Uterus (tissue), 4 donors: Measurements from ENCODE around the gene ARHGAP45. TPM values are rescaled to one million over a fixed set of nuclear protein-coding genes. Genes with fewer than 3 reads are reported as not detected.

ENCODE experiments used
- DNase-seq, 2 donors: peaks; one replicate each; pipeline ENCODE4 v3.0.0-alpha.2; 2019 to 2020
- H3K27ac ChIP-seq, 2 donors: fragments of 200-600 bp; sonication (generic); 1 replicate in 1 of 2; 2 replicates in 1 of 2; pipeline ENCODE4 v1.5.1; 2016 to 2018
- H3K27me3 ChIP-seq, 2 donors: fragments of 200-600 bp; sonication (generic); one replicate each; pipeline ENCODE4 v1.5.1; 2018 to 2019; ENCODE audit warnings: control low read depth in 1 of 2
- H3K36me3 ChIP-seq, 2 donors: fragments of 200-600 bp; sonication (generic); one replicate each; pipeline ENCODE4 v1.5.1; 2019; ENCODE audit warnings: control low read depth in 1 of 2
- H3K4me1 ChIP-seq, 2 donors: fragments of 200-600 bp; sonication (generic); one replicate each; pipeline ENCODE4 v1.5.1; 2018 to 2019; ENCODE audit warnings: control low read depth in 1 of 2
- H3K4me3 ChIP-seq, 2 donors: fragments of 200-600 bp; sonication (generic); 1 replicate in 1 of 2; 2 replicates in 1 of 2; pipeline ENCODE4 v1.5.1; 2018 to 2019; ENCODE audit warnings: mild to moderate bottlenecking in 1 of 2
- H3K9me3 ChIP-seq, 2 donors: fragments of 200-600 bp; sonication (generic); one replicate each; pipeline ENCODE4 v1.5.1; 2019; ENCODE audit warnings: control low read depth in 1 of 2
- POLR2A ChIP-seq, 2 donors: fragments of 450-650 bp; IDR thresholded peaks; one replicate each; pipeline ENCODE4 v1.6.1; 2016; ENCODE audit warnings: antibody characterized with exemption in 2 of 2, mild to moderate bottlenecking in 1 of 2, moderate library complexity in 1 of 2
- intact Hi-C: fragments of 100-400 bp; cut with DNase I; formaldehyde crosslinking; loops from one replicate; pipeline ENCODE4 v1.15.1; 2023; ENCODE audit warnings: low total_unique reads
- total RNA-seq, 4 donors: library from RNA; depleted of rRNA in 3 of 4; stranded (reverse); fragments of >200 nt in 3 of 4; gene quantifications; one replicate each; pipeline versions ENCODE4 v1.1.0 to v1.2.4, GENCODE V29; 2014 to 2023
- TF ChIP-seq, protein P1 (sequence below), 4 experiments: fragments of 200-600 bp in 2 of 4; fragments of 450-650 bp in 2 of 4; sonication (generic) in 2 of 4; IDR thresholded peaks; one replicate each; pipeline ENCODE4 v1.5.1; 2016 to 2019; ENCODE audit warnings: antibody characterized with exemption in 4 of 4, mild to moderate bottlenecking in 2 of 4, moderate library complexity in 1 of 4
- donor health status: DM: yes; HTN: yes; CAD: no.

Gene ARHGAP45
- total RNA-seq, 4 donors from 2014 or later = 4.1 to 154 (median 8.6) TPM

DNA sequence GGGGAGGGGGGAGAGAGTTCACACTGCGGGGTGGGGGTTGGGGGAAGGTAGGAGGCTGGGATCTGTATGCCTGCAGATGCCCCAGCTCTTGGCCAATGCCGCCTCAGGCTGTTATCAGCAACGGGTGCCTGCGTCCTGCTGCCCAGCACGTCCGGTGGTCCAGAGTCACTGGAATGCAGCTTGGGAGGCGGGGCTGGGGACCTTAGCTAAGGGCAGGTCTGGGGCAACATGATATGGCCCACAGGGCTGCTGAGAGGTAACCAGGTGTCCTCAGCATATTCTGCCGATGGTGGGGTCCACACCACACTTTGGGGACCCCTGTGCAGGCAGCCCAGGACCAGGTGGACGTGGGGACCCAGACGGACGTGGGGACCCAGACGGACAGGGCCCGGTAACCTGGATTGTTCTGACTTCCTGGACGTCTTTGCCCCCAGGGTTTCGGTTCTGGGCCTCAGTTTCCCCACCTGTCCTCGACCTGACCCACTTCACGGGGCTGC, 668 bp upstream of the ARHGAP45 start:
- Histone ChIP-seq H3K4me1 (peaks cover 0 to 18% of the 10 kb centered on the region in 2 donors), H3K27me3 (peaks cover 21 to 50% of the 10 kb centered on the region in 2 donors), H3K9me3 (no peaks in the 10 kb centered on the region), H3K27ac (no peak overlapping the region), H3K36me3 (no peaks in the 10 kb centered on the region), H3K4me3 (no peak overlapping the region)
- DNase-seq = no peak
- intact Hi-C loops = no loop called here
- TF ChIP-seq, protein P1, sequence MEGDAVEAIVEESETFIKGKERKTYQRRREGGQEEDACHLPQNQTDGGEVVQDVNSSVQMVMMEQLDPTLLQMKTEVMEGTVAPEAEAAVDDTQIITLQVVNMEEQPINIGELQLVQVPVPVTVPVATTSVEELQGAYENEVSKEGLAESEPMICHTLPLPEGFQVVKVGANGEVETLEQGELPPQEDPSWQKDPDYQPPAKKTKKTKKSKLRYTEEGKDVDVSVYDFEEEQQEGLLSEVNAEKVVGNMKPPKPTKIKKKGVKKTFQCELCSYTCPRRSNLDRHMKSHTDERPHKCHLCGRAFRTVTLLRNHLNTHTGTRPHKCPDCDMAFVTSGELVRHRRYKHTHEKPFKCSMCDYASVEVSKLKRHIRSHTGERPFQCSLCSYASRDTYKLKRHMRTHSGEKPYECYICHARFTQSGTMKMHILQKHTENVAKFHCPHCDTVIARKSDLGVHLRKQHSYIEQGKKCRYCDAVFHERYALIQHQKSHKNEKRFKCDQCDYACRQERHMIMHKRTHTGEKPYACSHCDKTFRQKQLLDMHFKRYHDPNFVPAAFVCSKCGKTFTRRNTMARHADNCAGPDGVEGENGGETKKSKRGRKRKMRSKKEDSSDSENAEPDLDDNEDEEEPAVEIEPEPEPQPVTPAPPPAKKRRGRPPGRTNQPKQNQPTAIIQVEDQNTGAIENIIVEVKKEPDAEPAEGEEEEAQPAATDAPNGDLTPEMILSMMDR (IDR thresholded peaks at IDR 0.05) = no peak
- TF ChIP-seq POLR2A (IDR thresholded peaks at IDR 0.05) = no peak

DNA sequence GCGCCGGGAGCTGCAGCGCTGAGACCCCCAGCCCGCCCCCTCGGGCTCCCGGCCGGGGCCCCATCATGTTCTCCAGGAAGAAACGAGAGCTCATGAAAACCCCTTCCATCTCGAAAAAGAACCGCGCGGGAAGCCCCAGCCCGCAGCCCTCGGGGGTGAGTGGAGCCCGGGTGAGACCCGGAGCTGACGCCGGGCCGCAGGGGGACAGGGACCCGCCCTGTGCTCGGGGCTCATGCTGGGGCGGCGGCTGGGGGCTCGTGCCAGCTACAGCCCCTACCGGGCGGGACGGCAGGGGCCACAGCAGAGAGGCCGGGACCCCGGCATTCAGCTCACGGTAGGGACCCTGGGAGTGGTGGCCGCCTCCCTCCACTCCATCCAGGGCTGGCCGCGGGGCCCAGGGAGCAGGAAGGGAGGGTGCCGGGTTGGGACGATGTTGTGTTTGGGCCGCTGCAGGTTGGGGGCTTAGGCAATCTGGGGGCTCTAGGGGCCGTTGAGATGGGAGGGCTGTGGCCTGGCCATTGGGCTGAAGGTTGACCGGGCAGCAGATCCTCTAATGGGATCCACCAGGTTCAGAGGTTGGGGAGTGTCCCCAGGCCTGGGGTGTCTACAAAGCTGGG, 482 bp downstream of the ARHGAP45 start:
- H3K27ac ChIP-seq = no peak overlapping the region
- no peaks in the 10 kb centered on the region for H3K9me3 ChIP-seq
- H3K27me3 ChIP-seq = peaks cover 21 to 50% of the 10 kb centered on the region in 2 donors
- no peak for TF ChIP-seq POLR2A (IDR thresholded peaks at IDR 0.05)
- TF ChIP-seq, protein P1 (IDR thresholded peaks at IDR 0.05) = no peak
- DNase-seq = no peak
- intact Hi-C loops = no loop called here
- no peaks in the 10 kb centered on the region for H3K36me3 ChIP-seq
- H3K4me3 ChIP-seq = no peak overlapping the region
- peaks cover 0 to 21% of the 10 kb centered on the region in 2 donors for H3K4me1 ChIP-seq

DNA sequence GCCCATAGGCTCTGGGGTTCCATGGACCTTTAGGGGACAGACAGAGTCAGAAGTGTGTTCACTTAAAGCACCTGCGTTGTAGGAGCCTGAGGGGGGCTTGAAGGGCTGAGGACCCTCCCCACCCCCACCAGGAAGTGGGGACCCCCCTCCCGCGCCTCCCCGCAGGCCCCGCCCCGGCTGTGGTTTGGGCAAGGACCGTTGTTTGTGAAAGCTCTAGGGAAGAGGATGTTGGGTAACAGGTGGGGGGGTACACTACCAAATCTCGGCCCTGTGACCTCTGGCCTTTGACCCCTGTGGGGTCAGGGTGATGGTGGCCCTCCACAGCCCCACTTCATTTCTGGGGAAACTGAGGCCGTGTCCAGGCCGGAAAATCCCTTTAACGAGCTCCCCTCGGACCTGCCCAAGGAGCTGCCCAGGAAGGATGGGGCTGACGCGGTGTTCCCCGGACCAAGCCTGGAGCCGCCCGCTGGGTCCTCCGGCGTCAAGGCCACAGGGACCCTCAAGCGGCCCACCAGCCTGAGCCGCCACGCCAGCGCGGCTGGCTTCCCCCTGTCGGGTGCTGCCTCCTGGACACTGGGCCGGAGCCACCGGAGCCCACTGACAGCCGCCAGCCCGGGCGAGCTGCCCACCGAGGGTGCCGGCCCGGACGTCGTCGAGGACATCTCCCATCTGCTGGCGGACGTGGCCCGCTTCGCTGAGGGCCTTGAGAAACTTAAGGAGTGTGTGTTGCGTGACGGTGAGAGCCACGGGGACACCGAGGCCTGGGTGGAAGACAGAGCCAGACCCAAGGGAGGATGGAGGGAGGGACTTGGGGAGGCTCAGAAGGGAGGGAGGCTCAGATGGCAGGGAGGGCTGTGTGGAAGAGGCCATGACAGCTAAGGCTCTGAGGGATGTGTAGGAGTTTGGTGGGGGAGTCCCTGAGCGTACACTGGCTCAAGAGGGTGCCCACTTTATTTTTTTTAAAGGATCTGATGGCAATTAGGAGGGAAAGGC, 1.3 kb downstream of the ARHGAP45 start:
- H3K9me3 ChIP-seq = no peaks in the 10 kb centered on the region
- peaks cover 21 to 50% of the 10 kb centered on the region in 2 donors for H3K27me3 ChIP-seq
- H3K4me1 ChIP-seq = peaks cover 0 to 21% of the 10 kb centered on the region in 2 donors
- intact Hi-C loops = no loop called here
- DNase-seq = no peak
- TF ChIP-seq POLR2A (IDR thresholded peaks at IDR 0.05) = no peak
- TF ChIP-seq, protein P1 (IDR thresholded peaks at IDR 0.05) = no peak
- H3K36me3 ChIP-seq = no peaks in the 10 kb centered on the region
- no peak overlapping the region for H3K27ac ChIP-seq
- no peak overlapping the region for H3K4me3 ChIP-seq

DNA sequence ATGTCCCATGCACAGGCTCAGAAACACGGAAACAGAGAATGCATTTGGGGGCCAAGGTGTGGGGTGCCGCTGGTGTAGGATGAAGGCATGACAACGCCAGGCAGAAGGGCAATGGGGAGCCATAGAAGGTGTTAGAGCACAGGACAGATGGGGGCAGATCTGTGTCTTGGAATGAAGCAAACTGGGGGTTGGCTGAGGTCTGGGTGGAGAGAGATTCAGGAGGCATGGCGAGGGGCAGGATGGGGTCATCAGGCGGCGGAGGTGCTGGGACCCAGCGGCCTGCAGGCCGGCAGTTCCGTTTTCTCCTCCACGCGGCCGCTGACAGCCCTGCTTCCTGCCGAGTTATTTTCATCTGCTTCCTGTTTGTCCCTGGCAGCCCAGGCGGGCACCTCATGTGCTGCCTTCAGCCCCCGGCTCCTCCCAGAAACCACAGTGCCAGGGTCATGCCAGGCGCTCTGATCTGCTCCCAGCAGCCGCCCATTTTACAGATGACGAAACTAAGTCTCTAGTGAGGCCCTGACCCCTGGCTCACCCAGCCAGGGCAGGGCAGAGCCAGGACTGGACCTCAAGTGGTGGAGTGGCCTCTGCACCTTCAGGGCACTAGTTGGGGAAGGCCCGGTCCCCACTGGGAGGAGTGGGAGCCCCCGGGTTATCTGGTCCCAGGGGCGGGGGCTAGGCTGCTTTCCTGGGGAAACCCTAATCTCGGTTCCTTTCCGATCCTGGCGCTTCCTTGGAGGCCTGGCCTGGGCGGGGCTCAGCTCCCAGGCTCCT, 2.2 kb downstream of the ARHGAP45 start:
- no peak overlapping the region for H3K4me3 ChIP-seq
- no peaks in the 10 kb centered on the region for H3K36me3 ChIP-seq
- no peak overlapping the region for H3K27ac ChIP-seq
- peaks cover 0 to 21% of the 10 kb centered on the region in 2 donors for H3K4me1 ChIP-seq
- no peak for TF ChIP-seq POLR2A (IDR thresholded peaks at IDR 0.05)
- TF ChIP-seq, protein P1 (IDR thresholded peaks at IDR 0.05) = no peak
- no peak for DNase-seq
- intact Hi-C loops = no loop called here
- peaks cover 21 to 50% of the 10 kb centered on the region in 2 donors for H3K27me3 ChIP-seq
- H3K9me3 ChIP-seq = no peaks in the 10 kb centered on the region
